Activated CD8-positive, alpha-beta memory T cell treated with anti-CD3 and anti-CD28 coated beads, Interleukin-2, amount 50 U/mL, for 48 hours (primary cell): ENCODE data around the gene COG4.

Experiments
- DNase-seq: peaks from one replicate; pipeline ENCODE4 v3.0.0-alpha.2; 2020

Gene COG4

GRCh38 chr16:70430667-70431536 is 92.5 kb downstream of the COG4 start:
- peak; percentile 58 for DNase-seq
